Activated naive CD8-positive, alpha-beta T cell (primary cell): ENCODE results near the gene SPATS2L.

Experiments
- H3K27ac Mint-ChIP-seq: one replicate; pipeline ENCODE4 v1.8.0; 2021; ENCODE audit warnings: mixed read lengths
- H3K27me3 Mint-ChIP-seq: one replicate; pipeline ENCODE4 v1.8.0; 2021; ENCODE audit warnings: mixed read lengths
- H3K36me3 Mint-ChIP-seq: one replicate; pipeline ENCODE4 v1.8.0; 2021; ENCODE audit warnings: mixed read lengths
- H3K4me1 Mint-ChIP-seq: one replicate; pipeline ENCODE4 v1.8.0; 2021; ENCODE audit warnings: low read depth, mixed read lengths
- H3K4me3 Mint-ChIP-seq: one replicate; pipeline ENCODE4 v1.8.0; 2021; ENCODE audit warnings: mild to moderate bottlenecking, mixed read lengths
- H3K9me3 Mint-ChIP-seq: one replicate; pipeline ENCODE4 v1.8.0; 2021; ENCODE audit warnings: low read depth, mixed read lengths

The SPATS2L gene

GRCh38 chr2:200408428-200409316 lies 102.2 kb downstream of the SPATS2L start:
- Mint-ChIP-seq H3K4me3 (no peak overlapping the region), H3K36me3 (peaks cover 4% of the 10 kb centered on the region), H3K4me1 (peaks cover 29% of the 10 kb centered on the region), H3K27ac (peak overlapping the region; percentile 5), H3K9me3 (no peaks in the 10 kb centered on the region), H3K27me3 (no peaks in the 10 kb centered on the region)

- Mint-ChIP-seq H3K9me3 (no peaks in the 10 kb centered on the region), H3K4me1 (peaks cover 10% of the 10 kb centered on the region), H3K4me3 (no peak overlapping the region), H3K27me3 (no peaks in the 10 kb centered on the region), H3K27ac (no peak overlapping the region), H3K36me3 (peaks cover 2% of the 10 kb centered on the region)
These were observed 105.3 kb downstream of the SPATS2L start for GRCh38 chr2:200411831-200412230.

- Mint-ChIP-seq H3K27ac (no peak overlapping the region), H3K4me3 (no peak overlapping the region), H3K36me3 (peaks cover 2% of the 10 kb centered on the region), H3K27me3 (no peaks in the 10 kb centered on the region), H3K9me3 (no peaks in the 10 kb centered on the region), H3K4me1 (no peaks in the 10 kb centered on the region)
These were observed 107.9 kb downstream of the SPATS2L start for GRCh38 chr2:200414367-200414766.

- H3K9me3 Mint-ChIP-seq: no peaks in the 10 kb centered on the region
- no peak overlapping the region for H3K27ac Mint-ChIP-seq
- no peaks in the 10 kb centered on the region for H3K27me3 Mint-ChIP-seq
- no peaks in the 10 kb centered on the region for H3K36me3 Mint-ChIP-seq
- H3K4me3 Mint-ChIP-seq: no peak overlapping the region
- H3K4me1 Mint-ChIP-seq: no peaks in the 10 kb centered on the region
These were observed 109.0 kb downstream of the SPATS2L start for GRCh38 chr2:200415455-200415854.

GRCh38 chr2:200416878-200417277 lies 110.4 kb downstream of the SPATS2L start:
- Mint-ChIP-seq H3K4me3 (no peak overlapping the region), H3K9me3 (no peaks in the 10 kb centered on the region), H3K27ac (no peak overlapping the region), H3K36me3 (no peaks in the 10 kb centered on the region), H3K27me3 (no peaks in the 10 kb centered on the region), H3K4me1 (no peaks in the 10 kb centered on the region)

GRCh38 chr2:200417366-200417765 lies 110.9 kb downstream of the SPATS2L start:
- Mint-ChIP-seq H3K36me3 (no peaks in the 10 kb centered on the region), H3K4me1 (no peaks in the 10 kb centered on the region), H3K4me3 (no peak overlapping the region), H3K27me3 (no peaks in the 10 kb centered on the region), H3K9me3 (no peaks in the 10 kb centered on the region), H3K27ac (no peak overlapping the region)

- Mint-ChIP-seq H3K4me1 (no peaks in the 10 kb centered on the region), H3K27ac (no peak overlapping the region), H3K4me3 (no peak overlapping the region), H3K36me3 (no peaks in the 10 kb centered on the region), H3K27me3 (no peaks in the 10 kb centered on the region), H3K9me3 (no peaks in the 10 kb centered on the region)
These were observed 111.9 kb downstream of the SPATS2L start for GRCh38 chr2:200418399-200418798.

- Mint-ChIP-seq H3K27ac (no peak overlapping the region), H3K4me1 (no peaks in the 10 kb centered on the region), H3K9me3 (no peaks in the 10 kb centered on the region), H3K4me3 (no peak overlapping the region), H3K27me3 (no peaks in the 10 kb centered on the region), H3K36me3 (no peaks in the 10 kb centered on the region)
These were observed 112.8 kb downstream of the SPATS2L start for GRCh38 chr2:200419325-200419724.

GRCh38 chr2:200421270-200421669 lies 114.8 kb downstream of the SPATS2L start:
- Mint-ChIP-seq H3K27me3 (no peaks in the 10 kb centered on the region), H3K27ac (no peak overlapping the region), H3K4me1 (no peaks in the 10 kb centered on the region), H3K36me3 (no peaks in the 10 kb centered on the region), H3K4me3 (no peak overlapping the region), H3K9me3 (no peaks in the 10 kb centered on the region)

GRCh38 chr2:200422071-200422470 lies 115.6 kb downstream of the SPATS2L start:
- H3K4me3 Mint-ChIP-seq: no peak overlapping the region
- H3K4me1 Mint-ChIP-seq: peaks cover 5% of the 10 kb centered on the region
- no peaks in the 10 kb centered on the region for H3K27me3 Mint-ChIP-seq
- H3K9me3 Mint-ChIP-seq: no peaks in the 10 kb centered on the region
- H3K27ac Mint-ChIP-seq: no peak overlapping the region
- H3K36me3 Mint-ChIP-seq: no peaks in the 10 kb centered on the region

GRCh38 chr2:200422532-200423261 lies 116.2 kb downstream of the SPATS2L start:
- no peaks in the 10 kb centered on the region for H3K27me3 Mint-ChIP-seq
- H3K36me3 Mint-ChIP-seq: no peaks in the 10 kb centered on the region
- no peaks in the 10 kb centered on the region for H3K9me3 Mint-ChIP-seq
- no peak overlapping the region for H3K27ac Mint-ChIP-seq
- H3K4me3 Mint-ChIP-seq: no peak overlapping the region
- H3K4me1 Mint-ChIP-seq: peaks cover 5% of the 10 kb centered on the region

GRCh38 chr2:200423541-200423940 lies 117.0 kb downstream of the SPATS2L start:
- H3K27me3 Mint-ChIP-seq: no peaks in the 10 kb centered on the region
- H3K4me3 Mint-ChIP-seq: no peak overlapping the region
- H3K27ac Mint-ChIP-seq: no peak overlapping the region
- no peaks in the 10 kb centered on the region for H3K9me3 Mint-ChIP-seq
- no peaks in the 10 kb centered on the region for H3K36me3 Mint-ChIP-seq
- peaks cover 5% of the 10 kb centered on the region for H3K4me1 Mint-ChIP-seq

- Mint-ChIP-seq H3K4me1 (peaks cover 5% of the 10 kb centered on the region), H3K9me3 (no peaks in the 10 kb centered on the region), H3K27ac (no peak overlapping the region), H3K36me3 (no peaks in the 10 kb centered on the region), H3K27me3 (no peaks in the 10 kb centered on the region), H3K4me3 (no peak overlapping the region)
These were observed 118.7 kb downstream of the SPATS2L start for GRCh38 chr2:200425026-200425821.

GRCh38 chr2:200426754-200427153 lies 120.3 kb downstream of the SPATS2L start:
- Mint-ChIP-seq H3K27me3 (no peaks in the 10 kb centered on the region), H3K9me3 (no peaks in the 10 kb centered on the region), H3K4me3 (no peak overlapping the region), H3K4me1 (peaks cover 5% of the 10 kb centered on the region), H3K27ac (no peak overlapping the region), H3K36me3 (no peaks in the 10 kb centered on the region)
